HepG2 (cell line): Measurements from ENCODE around the gene NME1. TPM values are rescaled to one million over a fixed set of nuclear protein-coding genes. Genes with fewer than 3 reads are reported as not detected.
A peak's percentile ranks its signal among the peaks of the same experiment; 100 is the strongest.

Experiments
- ARHGAP35 ChIP-seq: sonication (generic); formaldehyde crosslinking; IDR thresholded peaks from 2 replicates; pipeline ENCODE4 v1.9.0; 2022; ENCODE audit warnings: mild to moderate bottlenecking, inconsistent platforms, moderate library complexity, missing genetic modification reagents, borderline replicate concordance
- EEA1 ChIP-seq: sonication (generic); formaldehyde crosslinking; IDR thresholded peaks from 2 replicates; pipeline ENCODE4 v1.5.1; 2020; ENCODE audit warnings: mild to moderate bottlenecking, missing genetic modification reagents, borderline replicate concordance
- NCOA5 ChIP-seq: sonication (generic); formaldehyde crosslinking; IDR thresholded peaks from 2 replicates; pipeline ENCODE4 v1.4.0; 2020; ENCODE audit warnings: missing genetic modification reagents
- THRA ChIP-seq: sonication (generic); formaldehyde crosslinking; IDR thresholded peaks from 2 replicates; pipeline ENCODE4 v1.4.0; 2020; ENCODE audit warnings: missing genetic modification reagents, borderline replicate concordance
- ZNF17 ChIP-seq: sonication (generic); formaldehyde crosslinking; IDR thresholded peaks from 2 replicates; pipeline ENCODE4 v1.5.0; 2020; ENCODE audit warnings: mild to moderate bottlenecking, missing genetic modification reagents
- ZNF609 ChIP-seq: sonication (generic); formaldehyde crosslinking; IDR thresholded peaks from 2 replicates; pipeline ENCODE4 v1.4.0; 2020; ENCODE audit warnings: mild to moderate bottlenecking, missing genetic modification reagents, borderline replicate concordance
- ZNF709 ChIP-seq: sonication (generic); formaldehyde crosslinking; IDR thresholded peaks from 2 replicates; pipeline ENCODE4 v1.5.0; 2020; ENCODE audit warnings: mild to moderate bottlenecking, missing genetic modification reagents
- polyA plus RNA-seq, 8 experiments: library from polyadenylated mRNA; depleted of rRNA in 3 of 8; stranded (reverse) in 7 of 8; unstranded in 1 of 8; fragments of >200 nt; fragmentation: Illumina TruSeq in 4 of 8; extraction: Trizol in 4 of 8; gene quantifications; 2 replicates each; pipeline versions ENCODE4 v1.2.1 to v1.2.3, GENCODE V29; 2011 to 2016; ENCODE audit warnings: low read depth in 4 of 8, missing spikeins in 1 of 8, mixed read lengths in 1 of 8; ENCODE audit not compliant: insufficient read depth in 1 of 8
- total RNA-seq, 5 experiments: library from RNA; depleted of rRNA; stranded (reverse); fragments of >200 nt; fragmentation: Illumina TruSeq; extraction: Trizol; gene quantifications; 2 replicates each; pipeline ENCODE4 v1.2.3, GENCODE V29; 2016; ENCODE audit warnings: low read depth in 1 of 5
- TF ChIP-seq, protein P1 (sequence below): sonication (generic); formaldehyde crosslinking; IDR thresholded peaks from 2 replicates; pipeline ENCODE4 v1.4.0; 2020; ENCODE audit warnings: missing genetic modification reagents
- TF ChIP-seq, protein P2 (sequence below): sonication (generic); formaldehyde crosslinking; IDR thresholded peaks from 2 replicates; pipeline ENCODE4 v1.4.0; 2020; ENCODE audit warnings: low read depth, mild to moderate bottlenecking, missing genetic modification reagents
- TF ChIP-seq, protein P3 (sequence below): sonication (generic); formaldehyde crosslinking; IDR thresholded peaks from 2 replicates; pipeline ENCODE4 v1.5.0; 2020; ENCODE audit warnings: mild to moderate bottlenecking, missing genetic modification reagents, moderate library complexity

NME1 gene
- total and polyA plus RNA-seq, 2 of the 13 experiments (the other 11 are each of a cell fraction or from before 2014, with no cell fraction given): 295 to 516 TPM

DNA sequence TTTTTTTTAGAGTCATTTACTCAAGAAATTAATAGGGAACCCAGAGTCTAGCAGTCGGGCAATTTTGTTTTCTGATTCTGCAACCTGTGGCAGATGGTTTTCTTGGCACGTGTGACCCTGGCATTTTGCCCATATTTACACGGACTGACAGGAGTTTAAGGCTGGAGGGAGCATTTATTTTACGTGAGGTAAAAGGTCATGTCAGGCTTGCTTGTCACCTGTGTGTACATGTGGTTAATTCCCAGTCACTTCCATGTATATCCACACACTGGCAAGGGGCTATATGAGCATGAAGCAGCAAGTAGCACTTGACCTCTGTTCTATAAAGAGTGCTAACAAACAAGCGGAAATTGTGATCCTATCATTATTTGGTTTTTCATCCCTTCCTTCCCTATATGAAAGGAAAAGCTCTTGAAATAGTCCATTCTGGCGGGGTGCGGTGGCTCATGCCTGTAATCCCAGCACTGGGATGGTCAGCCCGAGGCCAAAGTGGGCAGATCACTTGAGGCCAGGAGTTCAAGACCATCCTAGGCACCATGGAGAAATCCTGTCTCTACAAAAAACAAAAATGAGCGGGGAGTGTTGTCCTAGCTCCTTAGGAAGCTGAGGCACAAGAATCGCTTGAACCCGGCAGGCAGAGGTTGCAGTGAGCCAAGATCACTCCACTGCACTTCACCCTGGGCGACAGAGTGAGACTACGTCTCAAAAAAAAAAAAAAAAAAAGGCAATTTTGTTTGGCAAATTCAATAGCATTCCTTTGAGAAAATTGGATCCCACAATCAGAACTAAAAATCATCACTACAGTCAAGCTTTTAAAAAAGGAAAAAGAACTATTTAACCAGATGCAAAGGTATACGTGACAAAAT is 34.8 kb upstream of the NME1 start (continued):
- TF ChIP-seq, protein P1, sequence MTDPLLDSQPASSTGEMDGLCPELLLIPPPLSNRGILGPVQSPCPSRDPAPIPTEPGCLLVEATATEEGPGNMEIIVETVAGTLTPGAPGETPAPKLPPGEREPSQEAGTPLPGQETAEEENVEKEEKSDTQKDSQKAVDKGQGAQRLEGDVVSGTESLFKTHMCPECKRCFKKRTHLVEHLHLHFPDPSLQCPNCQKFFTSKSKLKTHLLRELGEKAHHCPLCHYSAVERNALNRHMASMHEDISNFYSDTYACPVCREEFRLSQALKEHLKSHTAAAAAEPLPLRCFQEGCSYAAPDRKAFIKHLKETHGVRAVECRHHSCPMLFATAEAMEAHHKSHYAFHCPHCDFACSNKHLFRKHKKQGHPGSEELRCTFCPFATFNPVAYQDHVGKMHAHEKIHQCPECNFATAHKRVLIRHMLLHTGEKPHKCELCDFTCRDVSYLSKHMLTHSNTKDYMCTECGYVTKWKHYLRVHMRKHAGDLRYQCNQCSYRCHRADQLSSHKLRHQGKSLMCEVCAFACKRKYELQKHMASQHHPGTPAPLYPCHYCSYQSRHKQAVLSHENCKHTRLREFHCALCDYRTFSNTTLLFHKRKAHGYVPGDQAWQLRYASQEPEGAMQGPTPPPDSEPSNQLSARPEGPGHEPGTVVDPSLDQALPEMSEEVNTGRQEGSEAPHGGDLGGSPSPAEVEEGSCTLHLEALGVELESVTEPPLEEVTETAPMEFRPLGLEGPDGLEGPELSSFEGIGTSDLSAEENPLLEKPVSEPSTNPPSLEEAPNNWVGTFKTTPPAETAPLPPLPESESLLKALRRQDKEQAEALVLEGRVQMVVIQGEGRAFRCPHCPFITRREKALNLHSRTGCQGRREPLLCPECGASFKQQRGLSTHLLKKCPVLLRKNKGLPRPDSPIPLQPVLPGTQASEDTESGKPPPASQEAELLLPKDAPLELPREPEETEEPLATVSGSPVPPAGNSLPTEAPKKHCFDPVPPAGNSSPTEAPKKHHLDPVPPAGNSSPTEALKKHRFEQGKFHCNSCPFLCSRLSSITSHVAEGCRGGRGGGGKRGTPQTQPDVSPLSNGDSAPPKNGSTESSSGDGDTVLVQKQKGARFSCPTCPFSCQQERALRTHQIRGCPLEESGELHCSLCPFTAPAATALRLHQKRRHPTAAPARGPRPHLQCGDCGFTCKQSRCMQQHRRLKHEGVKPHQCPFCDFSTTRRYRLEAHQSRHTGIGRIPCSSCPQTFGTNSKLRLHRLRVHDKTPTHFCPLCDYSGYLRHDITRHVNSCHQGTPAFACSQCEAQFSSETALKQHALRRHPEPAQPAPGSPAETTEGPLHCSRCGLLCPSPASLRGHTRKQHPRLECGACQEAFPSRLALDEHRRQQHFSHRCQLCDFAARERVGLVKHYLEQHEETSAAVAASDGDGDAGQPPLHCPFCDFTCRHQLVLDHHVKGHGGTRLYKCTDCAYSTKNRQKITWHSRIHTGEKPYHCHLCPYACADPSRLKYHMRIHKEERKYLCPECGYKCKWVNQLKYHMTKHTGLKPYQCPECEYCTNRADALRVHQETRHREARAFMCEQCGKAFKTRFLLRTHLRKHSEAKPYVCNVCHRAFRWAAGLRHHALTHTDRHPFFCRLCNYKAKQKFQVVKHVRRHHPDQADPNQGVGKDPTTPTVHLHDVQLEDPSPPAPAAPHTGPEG (CRISPR knock-in tag): no peak
- TF ChIP-seq, protein P2, sequence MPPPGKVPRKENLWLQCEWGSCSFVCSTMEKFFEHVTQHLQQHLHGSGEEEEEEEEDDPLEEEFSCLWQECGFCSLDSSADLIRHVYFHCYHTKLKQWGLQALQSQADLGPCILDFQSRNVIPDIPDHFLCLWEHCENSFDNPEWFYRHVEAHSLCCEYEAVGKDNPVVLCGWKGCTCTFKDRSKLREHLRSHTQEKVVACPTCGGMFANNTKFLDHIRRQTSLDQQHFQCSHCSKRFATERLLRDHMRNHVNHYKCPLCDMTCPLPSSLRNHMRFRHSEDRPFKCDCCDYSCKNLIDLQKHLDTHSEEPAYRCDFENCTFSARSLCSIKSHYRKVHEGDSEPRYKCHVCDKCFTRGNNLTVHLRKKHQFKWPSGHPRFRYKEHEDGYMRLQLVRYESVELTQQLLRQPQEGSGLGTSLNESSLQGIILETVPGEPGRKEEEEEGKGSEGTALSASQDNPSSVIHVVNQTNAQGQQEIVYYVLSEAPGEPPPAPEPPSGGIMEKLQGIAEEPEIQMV (CRISPR knock-in tag): no peak
- TF ChIP-seq ZNF17 (CRISPR knock-in tag) (no peak), NCOA5 (no peak), ZNF709 (CRISPR knock-in tag) (no peak), ZNF609 (CRISPR knock-in tag) (peak; percentile 42; the same call in 1 of the 2 replicates), ARHGAP35 (CRISPR knock-in tag) (no peak), EEA1 (CRISPR knock-in tag) (no peak), THRA (CRISPR knock-in tag) (peak; percentile 81; the same call in 1 of the 2 replicates)
- TF ChIP-seq, protein P3, sequence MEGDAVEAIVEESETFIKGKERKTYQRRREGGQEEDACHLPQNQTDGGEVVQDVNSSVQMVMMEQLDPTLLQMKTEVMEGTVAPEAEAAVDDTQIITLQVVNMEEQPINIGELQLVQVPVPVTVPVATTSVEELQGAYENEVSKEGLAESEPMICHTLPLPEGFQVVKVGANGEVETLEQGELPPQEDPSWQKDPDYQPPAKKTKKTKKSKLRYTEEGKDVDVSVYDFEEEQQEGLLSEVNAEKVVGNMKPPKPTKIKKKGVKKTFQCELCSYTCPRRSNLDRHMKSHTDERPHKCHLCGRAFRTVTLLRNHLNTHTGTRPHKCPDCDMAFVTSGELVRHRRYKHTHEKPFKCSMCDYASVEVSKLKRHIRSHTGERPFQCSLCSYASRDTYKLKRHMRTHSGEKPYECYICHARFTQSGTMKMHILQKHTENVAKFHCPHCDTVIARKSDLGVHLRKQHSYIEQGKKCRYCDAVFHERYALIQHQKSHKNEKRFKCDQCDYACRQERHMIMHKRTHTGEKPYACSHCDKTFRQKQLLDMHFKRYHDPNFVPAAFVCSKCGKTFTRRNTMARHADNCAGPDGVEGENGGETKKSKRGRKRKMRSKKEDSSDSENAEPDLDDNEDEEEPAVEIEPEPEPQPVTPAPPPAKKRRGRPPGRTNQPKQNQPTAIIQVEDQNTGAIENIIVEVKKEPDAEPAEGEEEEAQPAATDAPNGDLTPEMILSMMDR (CRISPR knock-in tag): no peak
